Measurements from ENCODE around the gene GART.

The GART gene

DNA sequence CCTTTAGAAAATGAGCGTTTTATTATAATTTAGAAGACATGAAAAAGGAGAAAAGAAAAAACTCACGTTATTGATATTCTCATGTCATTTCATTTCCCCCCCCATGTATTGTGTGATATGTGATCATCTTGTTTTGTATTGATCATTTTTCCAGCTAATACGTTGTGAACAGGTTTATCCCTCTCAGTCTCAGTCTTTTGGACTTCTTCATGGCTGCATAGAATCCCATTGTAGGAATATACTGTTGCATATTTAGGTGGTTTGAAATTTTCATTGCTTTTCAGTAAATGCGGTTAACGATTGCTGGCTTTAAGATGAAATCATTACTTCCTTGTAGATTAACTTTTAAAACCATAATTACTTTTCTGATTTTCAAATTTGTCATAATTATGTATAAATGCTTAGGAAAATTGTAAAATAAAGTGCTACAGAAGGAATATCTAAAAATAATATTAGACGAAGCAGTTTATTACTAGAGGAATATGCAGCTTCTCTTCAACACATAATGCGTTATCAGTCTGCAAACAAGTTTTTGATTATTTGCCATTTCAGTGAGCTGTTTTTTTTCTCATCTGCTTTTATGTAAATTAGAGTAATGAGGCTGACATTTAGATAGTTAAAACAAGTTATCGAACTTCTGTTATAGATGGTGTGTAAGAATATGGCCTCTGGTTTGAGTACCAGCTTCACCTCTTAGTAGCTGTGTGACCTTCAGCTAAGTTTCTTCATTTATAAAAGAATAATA is 2.7 kb upstream of the GART start:
- WGBS (ENCODE audit: extremely low coverage, insufficient coverage, low lambda C conversion rate): no CpG with 5 or more reads among the region's 8 CpGs
- H3K4me2 ChIP-seq (ENCODE audit: low read length): peak overlapping the region; percentile 60
- H3K23ac ChIP-seq (ENCODE audit: low read length): no peak overlapping the region
- H3K18ac ChIP-seq (ENCODE audit: low read length): no peak overlapping the region
- peaks cover 1% of the 10 kb centered on the region for H3K36me3 ChIP-seq (ENCODE audit: control insufficient read depth, insufficient read depth, low read length)
- H3K79me2 ChIP-seq (ENCODE audit: control insufficient read depth, insufficient read depth, low read length): peaks cover 70% of the 10 kb centered on the region
- H3K4ac ChIP-seq (ENCODE audit: low read depth, low read length): no peak overlapping the region
- H4K5ac ChIP-seq (ENCODE audit: low read length): no peak overlapping the region
- peak overlapping the region; percentile 52 for H3K56ac ChIP-seq (ENCODE audit: low read length)
- no peak overlapping the region for H4K8ac ChIP-seq (ENCODE audit: low read depth, low read length)
- H2BK5ac ChIP-seq (ENCODE audit: low read length): no peak overlapping the region
- no peaks in the 10 kb centered on the region for H3K79me1 ChIP-seq (ENCODE audit: low read length)
- H3K4me3 ChIP-seq (ENCODE audit: low read length): peak overlapping the region; percentile 35
- no peak overlapping the region for H2AK5ac ChIP-seq (ENCODE audit: low read length)
- H2BK15ac ChIP-seq (replicated peaks; ENCODE audit: low read depth): no peak overlapping the region
- peak overlapping the region; percentile 97 for H3K9ac ChIP-seq (ENCODE audit: low read length)
- H3K27me3 ChIP-seq (ENCODE audit: insufficient read depth, low read length, poor library complexity): no peaks in the 10 kb centered on the region
- no peak overlapping the region for H2BK120ac ChIP-seq (ENCODE audit: low read depth, low read length)
- H3K4me1 ChIP-seq (ENCODE audit: control insufficient read depth, low read depth, low read length): no peaks in the 10 kb centered on the region
- H3K27ac ChIP-seq (ENCODE audit: low read depth, low read length): no peak overlapping the region
- no peak for DNase-seq

DNA sequence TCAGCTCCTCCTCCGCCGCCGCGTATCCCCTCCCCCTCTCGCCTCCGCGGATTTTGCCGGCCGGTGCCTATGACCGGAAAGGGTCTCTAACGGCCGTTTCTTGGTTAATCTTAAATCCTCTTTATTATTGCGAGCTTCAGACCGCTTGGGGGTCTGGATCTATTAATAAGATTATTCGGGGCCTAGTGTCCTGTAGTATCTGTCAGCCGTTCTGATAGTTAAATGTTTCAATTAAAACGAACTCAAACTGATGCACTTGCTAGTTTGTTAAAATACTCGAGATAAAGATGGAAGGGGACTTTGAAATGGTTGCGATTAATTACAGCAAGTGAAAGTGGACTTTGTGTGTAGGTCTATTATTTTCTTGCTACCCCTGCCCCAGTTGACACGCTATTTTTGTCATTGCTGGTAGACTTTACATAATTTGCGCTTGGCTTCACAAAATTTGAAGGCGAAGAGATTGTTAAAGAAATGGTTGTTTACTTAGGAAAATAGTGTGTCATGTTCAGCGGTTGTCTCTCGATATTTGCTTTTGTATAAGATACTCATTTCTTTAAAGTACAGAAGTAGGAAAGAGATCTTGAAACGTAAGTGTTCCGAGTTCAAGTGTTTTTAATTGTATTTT is 1.7 kb upstream of the GART start:
- H3K79me1 ChIP-seq (ENCODE audit: low read length): no peaks in the 10 kb centered on the region
- H3K36me3 ChIP-seq (ENCODE audit: control insufficient read depth, insufficient read depth, low read length): no peaks in the 10 kb centered on the region
- peak overlapping the region; percentile 92 for H3K27ac ChIP-seq (ENCODE audit: low read depth, low read length)
- no peaks in the 10 kb centered on the region for H3K27me3 ChIP-seq (ENCODE audit: insufficient read depth, low read length, poor library complexity)
- no peak overlapping the region for H2AK5ac ChIP-seq (ENCODE audit: low read length)
- peaks cover 72% of the 10 kb centered on the region for H3K79me2 ChIP-seq (ENCODE audit: control insufficient read depth, insufficient read depth, low read length)
- peak overlapping the region; percentile 97 for H3K56ac ChIP-seq (ENCODE audit: low read length)
- H3K4me1 ChIP-seq (ENCODE audit: control insufficient read depth, low read depth, low read length): no peaks in the 10 kb centered on the region
- peak overlapping the region; percentile 69 for H3K4me2 ChIP-seq (ENCODE audit: low read length)
- H2BK5ac ChIP-seq (ENCODE audit: low read length): no peak overlapping the region
- no peak overlapping the region for H2BK120ac ChIP-seq (ENCODE audit: low read depth, low read length)
- peak overlapping the region; percentile 97 for H3K9ac ChIP-seq (ENCODE audit: low read length)
- H4K8ac ChIP-seq (ENCODE audit: low read depth, low read length): no peak overlapping the region
- WGBS (ENCODE audit: extremely low coverage, insufficient coverage, low lambda C conversion rate): no CpG with 5 or more reads among the region's 26 CpGs
- H3K18ac ChIP-seq (ENCODE audit: low read length): peak overlapping the region; percentile 87
- peak overlapping the region; percentile 97 for H3K4me3 ChIP-seq (ENCODE audit: low read length)
- no peak for DNase-seq
- H4K5ac ChIP-seq (ENCODE audit: low read length): no peak overlapping the region
- peak overlapping the region; percentile 93 for H3K4ac ChIP-seq (ENCODE audit: low read depth, low read length)
- no peak overlapping the region for H3K23ac ChIP-seq (ENCODE audit: low read length)
- no peak overlapping the region for H2BK15ac ChIP-seq (replicated peaks; ENCODE audit: low read depth)

DNA sequence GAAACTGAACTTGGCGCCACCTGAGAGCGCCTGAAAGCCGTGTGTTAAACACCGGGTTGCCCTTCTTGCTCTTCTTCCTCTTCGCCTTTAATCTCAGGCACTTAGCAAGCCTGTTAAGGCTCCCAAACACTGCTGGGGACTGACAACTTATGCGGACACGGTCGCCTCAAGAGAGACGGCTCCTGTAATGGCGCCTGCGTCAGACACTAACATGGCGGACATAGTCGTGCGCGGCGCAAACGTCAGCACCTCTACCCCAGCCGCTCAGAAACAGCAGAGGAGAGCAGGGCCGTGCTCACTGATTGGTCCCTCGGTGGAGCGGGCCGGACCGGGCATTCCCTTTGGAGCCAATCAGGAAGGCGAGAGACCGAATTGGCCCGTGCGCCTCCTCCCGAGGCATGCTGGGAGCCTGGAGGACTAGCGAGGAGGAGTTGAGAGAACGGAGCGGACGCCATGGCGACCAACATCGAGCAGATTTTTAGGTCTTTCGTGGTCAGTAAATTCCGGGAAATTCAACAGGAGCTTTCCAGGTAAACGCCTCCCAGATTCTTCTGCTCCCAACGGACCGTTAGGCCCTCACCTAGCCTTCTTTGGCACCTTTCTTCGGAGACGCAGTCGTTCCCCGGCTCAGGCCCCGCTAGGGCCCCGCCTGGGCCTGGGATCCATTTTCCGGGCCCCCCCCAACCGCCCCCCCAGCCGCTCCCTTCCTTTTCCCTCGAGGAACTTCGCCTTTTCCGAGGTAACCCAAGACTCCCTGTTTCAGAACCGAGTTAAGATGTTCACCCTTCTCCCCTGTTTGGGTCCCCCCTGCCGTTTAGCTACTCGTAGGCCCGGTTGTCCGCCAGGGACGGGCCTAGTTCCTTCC is 955 bp upstream of the GART start, which contains the start of gene SON:
Gene SON, plus strand, starts transcription at position 399 of the 865 bp plus-strand sequence. Its CDS starts 55 bp downstream, at position 454.
- no peak within 1 kb of the TSS for H2BK120ac ChIP-seq (ENCODE audit: low read depth, low read length)
- H3K4me3 ChIP-seq (ENCODE audit: low read length): peak within 1 kb of the TSS; percentile 97
- no peaks in the 10 kb centered on the region for H3K79me1 ChIP-seq (ENCODE audit: low read length)
- peak within 1 kb of the TSS; percentile 69 for H3K4me2 ChIP-seq (ENCODE audit: low read length)
- H2BK5ac ChIP-seq (ENCODE audit: low read length): peak within 1 kb of the TSS; percentile 91
- H3K18ac ChIP-seq (ENCODE audit: low read length): peak within 1 kb of the TSS; percentile 92
- H2AK5ac ChIP-seq (ENCODE audit: low read length): no peak within 1 kb of the TSS
- peak within 1 kb of the TSS; percentile 99 for H3K27ac ChIP-seq (ENCODE audit: low read depth, low read length)
- no peak within 1 kb of the TSS for H3K23ac ChIP-seq (ENCODE audit: low read length)
- no peak within 1 kb of the TSS for H2BK15ac ChIP-seq (replicated peaks; ENCODE audit: low read depth)
- H4K8ac ChIP-seq (ENCODE audit: low read depth, low read length): no peak within 1 kb of the TSS
- H3K4ac ChIP-seq (ENCODE audit: low read depth, low read length): peak within 1 kb of the TSS; percentile 93
- H3K79me2 ChIP-seq (ENCODE audit: control insufficient read depth, insufficient read depth, low read length): peaks cover 72% of the 10 kb centered on the region
- H3K27me3 ChIP-seq (ENCODE audit: insufficient read depth, low read length, poor library complexity): no peaks in the 10 kb centered on the region
- WGBS (ENCODE audit: extremely low coverage, insufficient coverage, low lambda C conversion rate): no CpG with 5 or more reads among the region's 57 CpGs
- DNase-seq: peak; percentile 99
- H3K4me1 ChIP-seq (ENCODE audit: control insufficient read depth, low read depth, low read length): no peaks in the 10 kb centered on the region
- no peaks in the 10 kb centered on the region for H3K36me3 ChIP-seq (ENCODE audit: control insufficient read depth, insufficient read depth, low read length)
- no peak within 1 kb of the TSS for H4K5ac ChIP-seq (ENCODE audit: low read length)
- peak within 1 kb of the TSS; percentile 97 for H3K56ac ChIP-seq (ENCODE audit: low read length)
- H3K9ac ChIP-seq (ENCODE audit: low read length): peak within 1 kb of the TSS; percentile 97

DNA sequence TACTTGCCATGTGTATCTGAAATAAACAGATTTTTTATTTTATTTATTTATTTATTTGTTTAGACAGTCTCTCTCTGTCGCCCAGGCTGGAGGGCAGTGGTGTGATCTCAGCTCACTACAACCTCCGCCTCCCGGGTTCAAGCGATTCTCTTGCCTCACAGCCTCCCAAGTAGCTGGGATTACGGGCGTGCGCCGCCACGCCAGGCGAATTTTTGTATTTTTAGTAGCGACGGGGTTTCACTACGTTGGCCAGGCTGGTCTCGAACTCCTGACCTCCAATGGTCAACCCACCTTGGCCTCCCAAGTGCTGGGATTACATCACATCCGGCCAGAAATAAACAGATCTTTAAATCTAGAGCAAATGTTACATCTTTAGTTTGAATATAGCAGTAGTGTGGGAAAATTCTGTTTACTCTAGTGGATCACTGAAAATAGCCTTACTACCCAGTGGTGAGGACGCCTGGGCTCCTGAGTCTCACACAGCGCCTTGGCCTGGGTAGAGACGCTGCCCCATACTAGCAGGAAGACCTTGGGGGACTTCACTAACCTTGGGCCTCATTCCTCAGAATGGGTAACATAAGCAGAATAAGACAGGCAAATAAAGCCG is 709 bp downstream of the GART start:
- Histone ChIP-seq H3K4me1 (ENCODE audit: control insufficient read depth, low read depth, low read length) (no peaks in the 10 kb centered on the region), H3K79me2 (ENCODE audit: control insufficient read depth, insufficient read depth, low read length) (peaks cover 63% of the 10 kb centered on the region), H3K4me2 (ENCODE audit: low read length) (peak overlapping the region; percentile 16), H3K23ac (ENCODE audit: low read length) (no peak overlapping the region), H3K4me3 (ENCODE audit: low read length) (peak overlapping the region; percentile 66), H4K8ac (ENCODE audit: low read depth, low read length) (no peak overlapping the region), H2AK5ac (ENCODE audit: low read length) (no peak overlapping the region), H3K56ac (ENCODE audit: low read length) (peak overlapping the region; percentile 93), H2BK15ac (replicated peaks; ENCODE audit: low read depth) (no peak overlapping the region), H4K5ac (ENCODE audit: low read length) (no peak overlapping the region), H3K27me3 (ENCODE audit: insufficient read depth, low read length, poor library complexity) (no peaks in the 10 kb centered on the region), H3K27ac (ENCODE audit: low read depth, low read length) (peak overlapping the region; percentile 26), H2BK5ac (ENCODE audit: low read length) (no peak overlapping the region), H3K79me1 (ENCODE audit: low read length) (peaks cover 2% of the 10 kb centered on the region), H3K4ac (ENCODE audit: low read depth, low read length) (no peak overlapping the region), H3K18ac (ENCODE audit: low read length) (no peak overlapping the region), H3K36me3 (ENCODE audit: control insufficient read depth, insufficient read depth, low read length) (peaks cover 4% of the 10 kb centered on the region), H2BK120ac (ENCODE audit: low read depth, low read length) (no peak overlapping the region), H3K9ac (ENCODE audit: low read length) (peak overlapping the region; percentile 81)
- DNase-seq: peak; percentile 52
- WGBS (ENCODE audit: extremely low coverage, insufficient coverage, low lambda C conversion rate): no CpG with 5 or more reads among the region's 19 CpGs

DNA sequence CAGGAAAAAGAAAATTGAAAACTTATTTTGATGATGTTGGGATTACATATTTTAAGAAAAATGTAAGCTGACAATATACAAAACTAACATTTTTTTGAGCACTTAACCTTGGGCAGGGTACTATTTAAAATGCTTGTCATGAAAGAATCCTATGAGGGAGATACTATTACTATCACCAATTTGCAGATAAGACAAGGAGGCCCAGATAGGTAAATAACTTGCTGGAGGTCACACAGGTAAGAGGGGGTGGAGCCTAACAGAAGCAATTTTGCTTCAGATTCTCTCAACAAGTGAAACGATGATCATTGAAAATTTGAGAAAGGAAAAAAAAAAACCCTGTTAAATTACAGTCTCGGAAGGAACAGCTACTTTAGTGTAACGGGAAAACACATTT is 1.2 kb downstream of the GART start:
- Histone ChIP-seq H2AK5ac (ENCODE audit: low read length) (no peak overlapping the region), H3K79me1 (ENCODE audit: low read length) (peaks cover 2% of the 10 kb centered on the region), H2BK5ac (ENCODE audit: low read length) (no peak overlapping the region), H3K23ac (ENCODE audit: low read length) (no peak overlapping the region), H3K56ac (ENCODE audit: low read length) (no peak overlapping the region), H3K27ac (ENCODE audit: low read depth, low read length) (no peak overlapping the region), H4K8ac (ENCODE audit: low read depth, low read length) (no peak overlapping the region), H2BK15ac (replicated peaks; ENCODE audit: low read depth) (no peak overlapping the region), H3K4me3 (ENCODE audit: low read length) (no peak overlapping the region), H3K4me2 (ENCODE audit: low read length) (peak overlapping the region; percentile 18), H3K79me2 (ENCODE audit: control insufficient read depth, insufficient read depth, low read length) (peaks cover 60% of the 10 kb centered on the region), H3K18ac (ENCODE audit: low read length) (no peak overlapping the region), H3K27me3 (ENCODE audit: insufficient read depth, low read length, poor library complexity) (no peaks in the 10 kb centered on the region), H3K4me1 (ENCODE audit: control insufficient read depth, low read depth, low read length) (no peaks in the 10 kb centered on the region), H3K9ac (ENCODE audit: low read length) (no peak overlapping the region), H3K36me3 (ENCODE audit: control insufficient read depth, insufficient read depth, low read length) (peaks cover 4% of the 10 kb centered on the region), H3K4ac (ENCODE audit: low read depth, low read length) (no peak overlapping the region), H4K5ac (ENCODE audit: low read length) (no peak overlapping the region), H2BK120ac (ENCODE audit: low read depth, low read length) (no peak overlapping the region)
- DNase-seq: peak; percentile 68
- WGBS (ENCODE audit: extremely low coverage, insufficient coverage, low lambda C conversion rate): no CpG with 5 or more reads among the region's 3 CpGs
